GM21390 (cell line): ENCODE results near the gene GP2.
"Not testable (repeated sequence)": the region's sequence is repeated elsewhere in the genome, so short reads cannot be mapped to it uniquely, and the experiment has no call there.

Experiments used
- ATAC-seq: cut with Tn5 transposase; IDR thresholded peaks from one replicate; pipeline ENCODE4 v1.9.1; 2021; ENCODE audit not compliant: unreplicated experiment

Gene GP2

GRCh38 chr16:20326321-20326720 lies 992 bp downstream of the GP2 start:
- ATAC-seq = no peak

- ATAC-seq = no peak
These were observed 2.3 kb downstream of the GP2 start for GRCh38 chr16:20325005-20325404.

GRCh38 chr16:20323591-20324117 lies 3.7 kb downstream of the GP2 start:
- ATAC-seq = no peak

GRCh38 chr16:20322696-20323095 lies 4.6 kb downstream of the GP2 start:
- no peak for ATAC-seq

GRCh38 chr16:20321671-20322070 lies 5.6 kb downstream of the GP2 start:
- ATAC-seq = no peak

GRCh38 chr16:20321051-20321450 lies 6.3 kb downstream of the GP2 start:
- not testable (repeated sequence) for ATAC-seq

- no peak for ATAC-seq
These were observed 6.7 kb downstream of the GP2 start for GRCh38 chr16:20320592-20320991.

- ATAC-seq = no peak
These were observed 7.1 kb downstream of the GP2 start for GRCh38 chr16:20320178-20320577.

- ATAC-seq = no peak
These were observed 7.9 kb downstream of the GP2 start for GRCh38 chr16:20319406-20319805.

GRCh38 chr16:20318437-20318836 lies 8.9 kb downstream of the GP2 start:
- ATAC-seq = no peak

GRCh38 chr16:20318006-20318405 lies 9.3 kb downstream of the GP2 start:
- no peak for ATAC-seq

- ATAC-seq = no peak
These were observed 10.2 kb downstream of the GP2 start for GRCh38 chr16:20317117-20317516.

- no peak for ATAC-seq
These were observed 10.6 kb downstream of the GP2 start for GRCh38 chr16:20316715-20317114.

- ATAC-seq = no peak
These were observed 11.5 kb downstream of the GP2 start for GRCh38 chr16:20315764-20316163.

- no peak for ATAC-seq
These were observed 12.7 kb downstream of the GP2 start for GRCh38 chr16:20314575-20314974.

GRCh38 chr16:20313741-20314140 lies 13.6 kb downstream of the GP2 start:
- ATAC-seq = no peak

GRCh38 chr16:20312536-20313095 lies 14.7 kb downstream of the GP2 start:
- not testable (repeated sequence) for ATAC-seq

- ATAC-seq = no peak
These were observed 15.8 kb downstream of the GP2 start for GRCh38 chr16:20311548-20311947.

GRCh38 chr16:20310421-20311395 lies 16.6 kb downstream of the GP2 start:
- no peak for ATAC-seq

- ATAC-seq = no peak
These were observed 17.5 kb downstream of the GP2 start for GRCh38 chr16:20309786-20310185.

- no peak for ATAC-seq
These were observed 18.3 kb downstream of the GP2 start for GRCh38 chr16:20308801-20309590.
